GM21367 (cell line): ENCODE results near the gene CCN6.
"Not testable (repeated sequence)": the region's sequence is repeated elsewhere in the genome, so short reads cannot be mapped to it uniquely, and the experiment has no call there.

Experiments used
- ATAC-seq: cut with Tn5 transposase; IDR thresholded peaks from one replicate; pipeline ENCODE4 v1.9.1; 2021; ENCODE audit not compliant: unreplicated experiment

Gene CCN6

GRCh38 chr6:112049026-112049799 is 4.7 kb upstream of the CCN6 start:
- no peak for ATAC-seq

GRCh38 chr6:112049996-112050395 is 3.9 kb upstream of the CCN6 start:
- no peak for ATAC-seq

GRCh38 chr6:112050429-112050828 is 3.5 kb upstream of the CCN6 start:
- no peak for ATAC-seq

GRCh38 chr6:112051251-112051740 is 2.6 kb upstream of the CCN6 start:
- not testable (repeated sequence) for ATAC-seq

GRCh38 chr6:112054555-112055190 is 769 bp downstream of the CCN6 start:
- ATAC-seq, result no peak

- no peak for ATAC-seq
Observed at GRCh38 chr6:112058243-112059032, 4.5 kb downstream of the CCN6 start.

- no peak for ATAC-seq
Observed at GRCh38 chr6:112061605-112062004, 7.7 kb downstream of the CCN6 start.

- ATAC-seq, result no peak
Observed at GRCh38 chr6:112062966-112063365, 9.1 kb downstream of the CCN6 start.

- ATAC-seq, result no peak
Observed at GRCh38 chr6:112065426-112065986, 11.6 kb downstream of the CCN6 start.

GRCh38 chr6:112066606-112067005 is 12.7 kb downstream of the CCN6 start:
- ATAC-seq, result no peak

- ATAC-seq, result no peak
Observed at GRCh38 chr6:112081569-112081968, 27.7 kb downstream of the CCN6 start.

- no peak for ATAC-seq
Observed at GRCh38 chr6:112085286-112086065, 31.6 kb downstream of the CCN6 start.

- ATAC-seq, result peak; percentile 23
Observed at GRCh38 chr6:112086744-112087135, 32.8 kb downstream of the CCN6 start.

- peak; percentile 99 for ATAC-seq
Observed at GRCh38 chr6:112087136-112087911, 33.4 kb downstream of the CCN6 start, which contains the start of the genes FAM229B and TUBE1. FAM229B (plus strand) TSS chr6:112087591; CDS start chr6:112099284, 11,693 bp downstream. TUBE1 (minus strand) TSS chr6:112087482; CDS start chr6:112087434, 48 bp downstream.

- no peak for ATAC-seq
Observed at GRCh38 chr6:112087916-112088315, 34.0 kb downstream of the CCN6 start.

GRCh38 chr6:112096901-112097300 is 43.0 kb downstream of the CCN6 start:
- ATAC-seq, result no peak

GRCh38 chr6:112100561-112100960 is 46.7 kb downstream of the CCN6 start:
- ATAC-seq, result no peak

- ATAC-seq, result not testable (repeated sequence)
Observed at GRCh38 chr6:112106026-112106425, 52.1 kb downstream of the CCN6 start.

- no peak for ATAC-seq
Observed at GRCh38 chr6:112106562-112106961, 52.7 kb downstream of the CCN6 start.
